PC-3 (cell line): Measurements from ENCODE around the gene NOXA1.

ENCODE experiments used
- CTCF ChIP-seq: fragments of 300-600 bp; sonication (generic); conservative IDR thresholded peaks from 2 replicates; pipeline ENCODE4 v1.5.1; 2017; ENCODE audit warnings: antibody characterized with exemption, low read depth, mild to moderate bottlenecking, low read length
- EZH2 ChIP-seq: fragments of 300-600 bp; sonication (generic); IDR thresholded peaks from one replicate; pipeline ENCODE4 v1.6.1; 2017; ENCODE audit warnings: antibody characterized with exemption, mild to moderate bottlenecking, low read length; ENCODE audit not compliant: unreplicated experiment

- no peak for TF ChIP-seq CTCF
- TF ChIP-seq EZH2, result no peak
Measured at GRCh38 chr9:137431416-137431931, 8.3 kb downstream of the NOXA1 start.
